Liver (tissue), 9 donors: Measurements from ENCODE around the gene CWH43. TPM values are rescaled to one million over a fixed set of nuclear protein-coding genes. Genes with fewer than 3 reads are reported as not detected.

ENCODE experiments used
- DNase-seq: peaks from one replicate; pipeline ENCODE4 v3.0.0-alpha.2; 2017; ENCODE audit warnings: low spot score
- H3K27ac ChIP-seq, 2 donors: one replicate each; pipeline ENCODE4 v1.7.0; 2013; ENCODE audit warnings: inconsistent platforms in 2 of 2, low read length in 2 of 2, control low read depth in 1 of 2, low read depth in 1 of 2, mild to moderate bottlenecking in 1 of 2
- H3K27me3 ChIP-seq, 4 donors: one replicate each; pipeline versions ENCODE4 v1.6.1 to v1.7.0; 2013; ENCODE audit warnings: low read length in 3 of 4, inconsistent platforms in 1 of 4, mild to moderate bottlenecking in 1 of 4, moderate library complexity in 1 of 4; ENCODE audit not compliant: control insufficient read depth in 4 of 4, insufficient read depth in 4 of 4
- H3K36me3 ChIP-seq, 4 donors: one replicate each; pipeline versions ENCODE4 v1.6.1 to v1.7.0; 2013; ENCODE audit warnings: low read length in 3 of 4, mild to moderate bottlenecking in 3 of 4, low read depth in 1 of 4, moderate library complexity in 1 of 4; ENCODE audit not compliant: control insufficient read depth in 4 of 4, insufficient read depth in 3 of 4
- H3K4me1 ChIP-seq, 4 donors: one replicate each; pipeline versions ENCODE4 v1.6.1 to v1.7.0; 2013; ENCODE audit warnings: low read length in 3 of 4, mild to moderate bottlenecking in 3 of 4, moderate library complexity in 1 of 4; ENCODE audit not compliant: control insufficient read depth in 4 of 4, insufficient read depth in 4 of 4
- H3K4me3 ChIP-seq, 3 donors: one replicate each; pipeline versions ENCODE4 v1.6.1 to v1.7.0; 2013; ENCODE audit warnings: low read length in 3 of 3, control low read depth in 1 of 3, low read depth in 1 of 3, mild to moderate bottlenecking in 1 of 3
- H3K9ac ChIP-seq, 2 donors: one replicate each; pipeline ENCODE4 v1.7.0; 2013; ENCODE audit warnings: low read length in 2 of 2, mild to moderate bottlenecking in 2 of 2, moderate library complexity in 2 of 2, control low read depth in 1 of 2, low read depth in 1 of 2
- H3K9me3 ChIP-seq, 4 donors: one replicate each; pipeline versions ENCODE4 v1.6.1 to v1.7.0; 2013; ENCODE audit warnings: low read length in 3 of 4; ENCODE audit not compliant: control insufficient read depth in 4 of 4
- EGR1 ChIP-seq, 2 donors: IDR thresholded peaks; 2 replicates each; pipeline ENCODE4 v1.6.1; 2016 to 2018; ENCODE audit warnings: antibody characterized with exemption in 2 of 2, low read depth in 2 of 2
- FOXA1 ChIP-seq: IDR thresholded peaks from 2 replicates; pipeline ENCODE4 v1.6.1; 2016; ENCODE audit warnings: antibody characterized with exemption
- FOXA2 ChIP-seq: IDR thresholded peaks from 2 replicates; pipeline ENCODE4 v1.6.1; 2016; ENCODE audit warnings: antibody characterized with exemption
- GABPA ChIP-seq, 2 donors: IDR thresholded peaks in 1 of 2; conservative IDR thresholded peaks in 1 of 2; 2 replicates each; pipeline ENCODE4 v1.6.1; 2016; ENCODE audit warnings: antibody characterized with exemption in 2 of 2, mild to moderate bottlenecking in 1 of 2, moderate library complexity in 1 of 2
- HNF4A ChIP-seq, 2 donors: conservative IDR thresholded peaks; 2 replicates each; pipeline ENCODE4 v1.6.1; 2016; ENCODE audit warnings: antibody characterized with exemption in 2 of 2, mild to moderate bottlenecking in 2 of 2
- HNF4G ChIP-seq: IDR thresholded peaks from 2 replicates; pipeline ENCODE4 v1.6.1; 2016; ENCODE audit warnings: antibody characterized with exemption
- JUND ChIP-seq, 2 donors: IDR thresholded peaks; 2 replicates each; pipeline ENCODE4 v1.6.1; 2016; ENCODE audit warnings: antibody characterized with exemption in 2 of 2
- NR2F2 ChIP-seq: IDR thresholded peaks from 2 replicates; pipeline ENCODE4 v1.6.1; 2016; ENCODE audit warnings: antibody characterized with exemption
- RAD21 ChIP-seq, 2 donors: IDR thresholded peaks; 2 replicates each; pipeline ENCODE4 v1.6.1; 2016; ENCODE audit warnings: antibody characterized with exemption in 2 of 2, mild to moderate bottlenecking in 2 of 2
- RXRA ChIP-seq, 2 donors: IDR thresholded peaks; 2 replicates each; pipeline ENCODE4 v1.6.1; 2017 to 2018; ENCODE audit warnings: antibody characterized with exemption in 2 of 2, mild to moderate bottlenecking in 1 of 2
- SP1 ChIP-seq: IDR thresholded peaks from 2 replicates; pipeline ENCODE4 v1.6.1; 2018; ENCODE audit warnings: antibody characterized with exemption, mild to moderate bottlenecking
- TAF1 ChIP-seq: conservative IDR thresholded peaks from 2 replicates; pipeline ENCODE4 v1.6.1; 2016; ENCODE audit warnings: antibody characterized with exemption, mild to moderate bottlenecking
- YY1 ChIP-seq: IDR thresholded peaks from 2 replicates; pipeline ENCODE4 v1.6.1; 2016; ENCODE audit warnings: antibody characterized with exemption, mild to moderate bottlenecking
- polyA plus RNA-seq, 2 donors: library from polyadenylated mRNA; stranded (reverse) in 1 of 2; unstranded in 1 of 2; fragments of 200-250 nt in 1 of 2; fragments of >200 nt in 1 of 2; fragmentation: Nextera tagmentation in 1 of 2; extraction: Ambion mirVana in 1 of 2; gene quantifications; one replicate each; pipeline versions ENCODE4 v1.2.1 to v1.2.3, GENCODE V29; 2013 to 2015
- total RNA-seq, 2 donors: library from RNA; depleted of rRNA; stranded (reverse); fragments of >200 nt; gene quantifications; one replicate each; pipeline ENCODE4 v1.2.3, GENCODE V29; 2014
- TF ChIP-seq, protein P1 (sequence below): IDR thresholded peaks from 2 replicates; pipeline ENCODE4 v1.6.1; 2016; ENCODE audit warnings: antibody characterized with exemption, mild to moderate bottlenecking
- TF ChIP-seq, protein P2 (sequence below): IDR thresholded peaks from 2 replicates; pipeline ENCODE4 v1.6.1; 2016; ENCODE audit warnings: antibody characterized with exemption
- TF ChIP-seq, protein P3 (sequence below): IDR thresholded peaks from 2 replicates; pipeline ENCODE4 v1.6.1; 2016; ENCODE audit warnings: antibody characterized with exemption
- TF ChIP-seq, protein P4 (sequence below): IDR thresholded peaks from 2 replicates; pipeline ENCODE4 v1.6.1; 2016; ENCODE audit warnings: antibody characterized with exemption
- TF ChIP-seq, protein P5 (sequence below): fragments of 150-350 bp; IDR thresholded peaks from 2 replicates; pipeline ENCODE4 v1.5.1; 2017; ENCODE audit warnings: improper control_type of control experiment, low read depth, low read length; ENCODE audit not compliant: missing input control
- donor health status: healthy.
- donor health status: healthy.
- donor health status: healthy.
- donor health status: healthy.
- donor health status: healthy.

Gene CWH43
- total and polyA plus RNA-seq, 4 donors, result 0.08 to 0.13 (median 0.10) TPM; not detected in 1

DNA sequence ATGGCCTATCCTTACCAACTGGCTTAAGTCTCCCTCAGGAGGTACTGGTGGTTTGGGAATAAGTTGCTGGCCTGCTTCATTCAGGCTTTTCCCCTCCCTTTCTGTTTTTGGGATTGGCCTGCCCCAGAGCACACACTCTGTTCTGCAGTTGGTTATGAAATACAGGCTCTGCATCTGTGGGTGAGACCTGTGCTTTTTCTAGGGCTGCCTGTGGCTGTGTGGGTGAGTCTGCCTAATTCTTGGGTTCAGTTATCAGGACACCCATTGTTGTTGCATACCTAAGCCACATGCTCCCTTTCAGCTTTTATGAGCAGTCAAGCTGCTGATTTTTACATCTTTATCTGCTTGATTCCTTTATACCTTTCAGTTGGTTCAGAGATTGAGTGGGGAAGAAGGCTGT is 19.0 kb upstream of the CWH43 start:
- Histone ChIP-seq H3K27me3 (no peaks in the 10 kb centered on the region), H3K9me3 (no peaks in the 10 kb centered on the region), H3K27ac (no peak overlapping the region), H3K4me1 (no peaks in the 10 kb centered on the region), H3K4me3 (no peak overlapping the region), H3K36me3 (no peaks in the 10 kb centered on the region), H3K9ac (no peak overlapping the region)
- TF ChIP-seq, protein P1, sequence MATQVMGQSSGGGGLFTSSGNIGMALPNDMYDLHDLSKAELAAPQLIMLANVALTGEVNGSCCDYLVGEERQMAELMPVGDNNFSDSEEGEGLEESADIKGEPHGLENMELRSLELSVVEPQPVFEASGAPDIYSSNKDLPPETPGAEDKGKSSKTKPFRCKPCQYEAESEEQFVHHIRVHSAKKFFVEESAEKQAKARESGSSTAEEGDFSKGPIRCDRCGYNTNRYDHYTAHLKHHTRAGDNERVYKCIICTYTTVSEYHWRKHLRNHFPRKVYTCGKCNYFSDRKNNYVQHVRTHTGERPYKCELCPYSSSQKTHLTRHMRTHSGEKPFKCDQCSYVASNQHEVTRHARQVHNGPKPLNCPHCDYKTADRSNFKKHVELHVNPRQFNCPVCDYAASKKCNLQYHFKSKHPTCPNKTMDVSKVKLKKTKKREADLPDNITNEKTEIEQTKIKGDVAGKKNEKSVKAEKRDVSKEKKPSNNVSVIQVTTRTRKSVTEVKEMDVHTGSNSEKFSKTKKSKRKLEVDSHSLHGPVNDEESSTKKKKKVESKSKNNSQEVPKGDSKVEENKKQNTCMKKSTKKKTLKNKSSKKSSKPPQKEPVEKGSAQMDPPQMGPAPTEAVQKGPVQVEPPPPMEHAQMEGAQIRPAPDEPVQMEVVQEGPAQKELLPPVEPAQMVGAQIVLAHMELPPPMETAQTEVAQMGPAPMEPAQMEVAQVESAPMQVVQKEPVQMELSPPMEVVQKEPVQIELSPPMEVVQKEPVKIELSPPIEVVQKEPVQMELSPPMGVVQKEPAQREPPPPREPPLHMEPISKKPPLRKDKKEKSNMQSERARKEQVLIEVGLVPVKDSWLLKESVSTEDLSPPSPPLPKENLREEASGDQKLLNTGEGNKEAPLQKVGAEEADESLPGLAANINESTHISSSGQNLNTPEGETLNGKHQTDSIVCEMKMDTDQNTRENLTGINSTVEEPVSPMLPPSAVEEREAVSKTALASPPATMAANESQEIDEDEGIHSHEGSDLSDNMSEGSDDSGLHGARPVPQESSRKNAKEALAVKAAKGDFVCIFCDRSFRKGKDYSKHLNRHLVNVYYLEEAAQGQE, result no peak
- no peak for TF ChIP-seq TAF1
- TF ChIP-seq, protein P2, sequence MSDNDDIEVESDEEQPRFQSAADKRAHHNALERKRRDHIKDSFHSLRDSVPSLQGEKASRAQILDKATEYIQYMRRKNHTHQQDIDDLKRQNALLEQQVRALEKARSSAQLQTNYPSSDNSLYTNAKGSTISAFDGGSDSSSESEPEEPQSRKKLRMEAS, result no peak
- no peak for TF ChIP-seq HNF4A (conservative IDR thresholded peaks at IDR 0.05)
- no peak for TF ChIP-seq RAD21 (IDR thresholded peaks at IDR 0.05)
- TF ChIP-seq HNF4G, result no peak
- no peak for TF ChIP-seq EGR1 (IDR thresholded peaks at IDR 0.05; ENCODE audit: low read depth in 2 of 2)
- TF ChIP-seq, protein P3, sequence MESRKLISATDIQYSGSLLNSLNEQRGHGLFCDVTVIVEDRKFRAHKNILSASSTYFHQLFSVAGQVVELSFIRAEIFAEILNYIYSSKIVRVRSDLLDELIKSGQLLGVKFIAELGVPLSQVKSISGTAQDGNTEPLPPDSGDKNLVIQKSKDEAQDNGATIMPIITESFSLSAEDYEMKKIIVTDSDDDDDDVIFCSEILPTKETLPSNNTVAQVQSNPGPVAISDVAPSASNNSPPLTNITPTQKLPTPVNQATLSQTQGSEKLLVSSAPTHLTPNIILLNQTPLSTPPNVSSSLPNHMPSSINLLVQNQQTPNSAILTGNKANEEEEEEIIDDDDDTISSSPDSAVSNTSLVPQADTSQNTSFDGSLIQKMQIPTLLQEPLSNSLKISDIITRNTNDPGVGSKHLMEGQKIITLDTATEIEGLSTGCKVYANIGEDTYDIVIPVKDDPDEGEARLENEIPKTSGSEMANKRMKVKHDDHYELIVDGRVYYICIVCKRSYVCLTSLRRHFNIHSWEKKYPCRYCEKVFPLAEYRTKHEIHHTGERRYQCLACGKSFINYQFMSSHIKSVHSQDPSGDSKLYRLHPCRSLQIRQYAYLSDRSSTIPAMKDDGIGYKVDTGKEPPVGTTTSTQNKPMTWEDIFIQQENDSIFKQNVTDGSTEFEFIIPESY, result no peak
- no peak for TF ChIP-seq SP1
- no peak for TF ChIP-seq GABPA (IDR thresholded peaks at IDR 0.05 in 1 of 2, conservative IDR thresholded peaks at IDR 0.05 in 1 of 2)
- no peak for TF ChIP-seq FOXA1
- TF ChIP-seq YY1, result no peak
- TF ChIP-seq RXRA (IDR thresholded peaks at IDR 0.05), result no peak
- no peak for TF ChIP-seq JUND (IDR thresholded peaks at IDR 0.05)
- no peak for TF ChIP-seq NR2F2
- TF ChIP-seq, protein P4, sequence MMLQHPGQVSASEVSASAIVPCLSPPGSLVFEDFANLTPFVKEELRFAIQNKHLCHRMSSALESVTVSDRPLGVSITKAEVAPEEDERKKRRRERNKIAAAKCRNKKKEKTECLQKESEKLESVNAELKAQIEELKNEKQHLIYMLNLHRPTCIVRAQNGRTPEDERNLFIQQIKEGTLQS, result no peak
- TF ChIP-seq, protein P5, sequence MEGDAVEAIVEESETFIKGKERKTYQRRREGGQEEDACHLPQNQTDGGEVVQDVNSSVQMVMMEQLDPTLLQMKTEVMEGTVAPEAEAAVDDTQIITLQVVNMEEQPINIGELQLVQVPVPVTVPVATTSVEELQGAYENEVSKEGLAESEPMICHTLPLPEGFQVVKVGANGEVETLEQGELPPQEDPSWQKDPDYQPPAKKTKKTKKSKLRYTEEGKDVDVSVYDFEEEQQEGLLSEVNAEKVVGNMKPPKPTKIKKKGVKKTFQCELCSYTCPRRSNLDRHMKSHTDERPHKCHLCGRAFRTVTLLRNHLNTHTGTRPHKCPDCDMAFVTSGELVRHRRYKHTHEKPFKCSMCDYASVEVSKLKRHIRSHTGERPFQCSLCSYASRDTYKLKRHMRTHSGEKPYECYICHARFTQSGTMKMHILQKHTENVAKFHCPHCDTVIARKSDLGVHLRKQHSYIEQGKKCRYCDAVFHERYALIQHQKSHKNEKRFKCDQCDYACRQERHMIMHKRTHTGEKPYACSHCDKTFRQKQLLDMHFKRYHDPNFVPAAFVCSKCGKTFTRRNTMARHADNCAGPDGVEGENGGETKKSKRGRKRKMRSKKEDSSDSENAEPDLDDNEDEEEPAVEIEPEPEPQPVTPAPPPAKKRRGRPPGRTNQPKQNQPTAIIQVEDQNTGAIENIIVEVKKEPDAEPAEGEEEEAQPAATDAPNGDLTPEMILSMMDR, result no peak
- TF ChIP-seq FOXA2, result no peak
- DNase-seq, result no peak
